Neural cell (in vitro differentiated cells): ENCODE data around the gene TEX9. TPM values are rescaled to one million over a fixed set of nuclear protein-coding genes. Genes with fewer than 3 reads are reported as not detected.

Experiments used
- H2AFZ ChIP-seq: fragments of 200-600, 300-800 bp; sonication (generic), shearing (Covaris generic); 2 replicates; pipeline ENCODE4 v1.6.0; 2014; ENCODE audit warnings: low read depth, mild to moderate bottlenecking, antibody characterized with exemption, low read length, moderate library complexity
- H3F3A ChIP-seq: fragments of 200-600 bp; shearing (Covaris generic); 2 replicates; pipeline ENCODE4 v1.6.1; 2016; ENCODE audit warnings: mild to moderate bottlenecking, moderate library complexity, mixed read lengths, antibody characterized with exemption, low read length; ENCODE audit not compliant: insufficient read depth, poor library complexity, severe bottlenecking
- H3K27ac ChIP-seq: fragments of 200-600, 300-800 bp; sonication (generic), shearing (Covaris generic); 2 replicates; pipeline ENCODE4 v1.5.1; 2014; ENCODE audit warnings: mild to moderate bottlenecking, low read length, moderate library complexity
- H3K27me3 ChIP-seq: fragments of 300-800, 200-600 bp; sonication (generic), shearing (Covaris generic); 2 replicates; pipeline ENCODE4 v1.6.0; 2014; ENCODE audit warnings: mild to moderate bottlenecking, low read depth, low read length, moderate library complexity; ENCODE audit not compliant: insufficient read depth
- H3K36me3 ChIP-seq: fragments of 300-800, 200-600 bp; sonication (generic), shearing (Covaris generic); 2 replicates; pipeline ENCODE4 v1.5.1; 2014; ENCODE audit warnings: mild to moderate bottlenecking, antibody characterized with exemption, low read length, moderate library complexity; ENCODE audit not compliant: insufficient read depth
- H3K4me2 ChIP-seq: fragments of 300-800, 200-600 bp; sonication (generic), shearing (Covaris generic); 2 replicates; pipeline ENCODE4 v1.6.0; 2014; ENCODE audit warnings: mild to moderate bottlenecking, low read length
- H3K4me3 ChIP-seq: fragments of 300-800, 200-600 bp; sonication (generic), shearing (Covaris generic); 2 replicates; pipeline ENCODE4 v1.5.1; 2014; ENCODE audit warnings: mild to moderate bottlenecking, low read length, moderate library complexity
- H3K79me2 ChIP-seq: fragments of 200-600 bp; shearing (Covaris generic); replicated peaks from 2 replicates; pipeline ENCODE4 v1.6.0; 2014; ENCODE audit warnings: mild to moderate bottlenecking, low read length, moderate library complexity; ENCODE audit not compliant: insufficient read depth
- H3K9ac ChIP-seq: fragments of 300-800, 200-600 bp; sonication (generic), shearing (Covaris generic); 2 replicates; pipeline ENCODE4 v1.6.1; 2016; ENCODE audit warnings: mild to moderate bottlenecking, low read length, mixed read lengths
- H3K9me2 ChIP-seq: fragments of 200-600 bp; shearing (Covaris generic); 2 replicates; pipeline ENCODE4 v1.6.1; 2016; ENCODE audit warnings: mild to moderate bottlenecking, low read length, mixed read lengths; ENCODE audit not compliant: insufficient read depth
- H3K9me3 ChIP-seq: fragments of 200-600, 300-800 bp; sonication (generic), shearing (Covaris generic); 2 replicates; pipeline ENCODE4 v1.6.1; 2016; ENCODE audit warnings: mild to moderate bottlenecking, mixed run types, low read length, moderate library complexity, mixed read lengths
- H4K20me1 ChIP-seq: fragments of 200-600 bp; shearing (Covaris generic); 2 replicates; pipeline ENCODE4 v1.6.1; 2016; ENCODE audit warnings: mild to moderate bottlenecking, mixed run types; ENCODE audit not compliant: insufficient read depth
- CTCF ChIP-seq: fragments of 450-650 bp; IDR thresholded peaks from 2 replicates; pipeline ENCODE4 v1.5.1; 2014; ENCODE audit warnings: antibody characterized with exemption, mild to moderate bottlenecking, moderate library complexity; ENCODE audit not compliant: poor library complexity, severe bottlenecking
- EP300 ChIP-seq: fragments of 450-650 bp; conservative IDR thresholded peaks from 2 replicates; pipeline ENCODE4 v1.6.1; 2014; ENCODE audit warnings: antibody characterized with exemption, mild to moderate bottlenecking, moderate library complexity; ENCODE audit not compliant: poor library complexity, severe bottlenecking
- EZH2 ChIP-seq: fragments of 200-600, 300-800 bp; shearing (Covaris generic), sonication (generic); IDR thresholded peaks from 2 replicates; pipeline ENCODE4 v1.6.1; 2014; ENCODE audit warnings: antibody characterized with exemption, low read length, borderline replicate concordance, mild to moderate bottlenecking; ENCODE audit not compliant: insufficient read depth, poor library complexity, severe bottlenecking
- MXI1 ChIP-seq: fragments of 450-650 bp; conservative IDR thresholded peaks from 2 replicates; pipeline ENCODE4 v1.6.1; 2014; ENCODE audit warnings: antibody characterized with exemption, mild to moderate bottlenecking; ENCODE audit not compliant: poor library complexity, severe bottlenecking
- POLR2AphosphoS5 ChIP-seq: IDR thresholded peaks from 2 replicates; pipeline ENCODE4 v1.6.1; 2012
- RAD21 ChIP-seq: fragments of 450-650 bp; conservative IDR thresholded peaks from 2 replicates; pipeline ENCODE4 v1.6.1; 2014; ENCODE audit warnings: antibody characterized with exemption, mild to moderate bottlenecking, moderate library complexity
- REST ChIP-seq: IDR thresholded peaks from 2 replicates; pipeline ENCODE4 v1.6.1; 2012; ENCODE audit warnings: borderline replicate concordance
- SMC3 ChIP-seq: fragments of 450-650 bp; conservative IDR thresholded peaks from 2 replicates; pipeline ENCODE4 v1.6.1; 2014; ENCODE audit warnings: antibody characterized with exemption, mild to moderate bottlenecking, moderate library complexity; ENCODE audit not compliant: poor library complexity
- TAF1 ChIP-seq: IDR thresholded peaks from 2 replicates; pipeline ENCODE4 v1.6.1; 2012; ENCODE audit warnings: low read depth
- polyA plus RNA-seq: library from polyadenylated mRNA; depleted of rRNA; stranded (reverse); fragments of >200 nt; gene quantifications from 2 replicates; pipeline ENCODE4 v1.2.3, GENCODE V29; 2014

Gene TEX9
- polyA plus RNA-seq, 1 donor from 2014 or later, result 23.6 TPM

- H3K36me3 ChIP-seq, result no peaks in the 10 kb centered on the region
- no peaks in the 10 kb centered on the region for H3K79me2 ChIP-seq
- H2AFZ ChIP-seq, result no peak overlapping the region
- H3K9ac ChIP-seq, result no peak overlapping the region
- H4K20me1 ChIP-seq, result no peaks in the 10 kb centered on the region
- H3K27ac ChIP-seq, result no peak overlapping the region
- H3K9me2 ChIP-seq, result no peaks in the 10 kb centered on the region
- no peak for TF ChIP-seq SMC3
- TF ChIP-seq POLR2AphosphoS5, result no peak
- no peak for TF ChIP-seq TAF1
- no peak for TF ChIP-seq RAD21
- no peak for TF ChIP-seq EZH2
- no peak for TF ChIP-seq EP300
- TF ChIP-seq MXI1, result no peak
- TF ChIP-seq CTCF, result no peak
- TF ChIP-seq REST, result no peak
- no peaks in the 10 kb centered on the region for H3F3A ChIP-seq
- H3K4me3 ChIP-seq, result no peak overlapping the region
- no peaks in the 10 kb centered on the region for H3K9me3 ChIP-seq
- H3K4me2 ChIP-seq, result no peak overlapping the region
- H3K27me3 ChIP-seq, result no peaks in the 10 kb centered on the region
Measured at GRCh38 chr15:56460071-56460470, 94.8 kb downstream of the TEX9 start.

GRCh38 chr15:56460947-56461346 is 95.7 kb downstream of the TEX9 start:
- no peak overlapping the region for H3K4me3 ChIP-seq
- TF ChIP-seq EP300 (no peak), MXI1 (no peak), POLR2AphosphoS5 (no peak), EZH2 (no peak), TAF1 (no peak), CTCF (no peak), SMC3 (no peak), REST (no peak), RAD21 (no peak)
- H3K9ac ChIP-seq, result no peak overlapping the region
- H3K79me2 ChIP-seq, result no peaks in the 10 kb centered on the region
- H3K9me2 ChIP-seq, result no peaks in the 10 kb centered on the region
- no peaks in the 10 kb centered on the region for H4K20me1 ChIP-seq
- H3K9me3 ChIP-seq, result no peaks in the 10 kb centered on the region
- H3K27me3 ChIP-seq, result no peaks in the 10 kb centered on the region
- no peaks in the 10 kb centered on the region for H3F3A ChIP-seq
- H2AFZ ChIP-seq, result no peak overlapping the region
- no peak overlapping the region for H3K27ac ChIP-seq
- no peak overlapping the region for H3K4me2 ChIP-seq
- no peaks in the 10 kb centered on the region for H3K36me3 ChIP-seq
